Astrocyte of the spinal cord (primary cell): ENCODE data around the gene TOMM20.

Experiments used
- DNase-seq: peaks from one replicate; pipeline ENCODE4 v3.0.0; 2011; ENCODE audit warnings: low read depth, low spot score
- H3K4me3 ChIP-seq: 2 replicates; pipeline ENCODE4 v1.5.1; 2011; ENCODE audit warnings: low read depth, mild to moderate bottlenecking, low read length, moderate library complexity
- CTCF ChIP-seq: IDR thresholded peaks from 2 replicates; pipeline ENCODE4 v1.5.1; 2012; ENCODE audit warnings: low read depth, mild to moderate bottlenecking, low read length, inconsistent platforms
- in situ Hi-C: cut with HindIII; loops from 2 replicates; pipeline ENCODE4 v1.10.0; 2017; ENCODE audit warnings: low sequenced_read_pairs

The TOMM20 gene

GRCh38 chr1:235136111-235136510 lies 7.5 kb upstream of the TOMM20 start:
- TF ChIP-seq CTCF = no peak
- in situ Hi-C loops = no loop called here
- DNase-seq = no peak
- H3K4me3 ChIP-seq = no peak overlapping the region

- no peak for TF ChIP-seq CTCF
- in situ Hi-C loops = no loop called here
- no peak for DNase-seq
- no peak overlapping the region for H3K4me3 ChIP-seq
These were observed 5.5 kb upstream of the TOMM20 start for GRCh38 chr1:235134171-235134570.

GRCh38 chr1:235133086-235133485 lies 4.4 kb upstream of the TOMM20 start:
- in situ Hi-C loops = no loop called here
- TF ChIP-seq CTCF = no peak
- no peak overlapping the region for H3K4me3 ChIP-seq
- no peak for DNase-seq

GRCh38 chr1:235131961-235132360 lies 3.3 kb upstream of the TOMM20 start:
- in situ Hi-C loops = no loop called here
- DNase-seq = no peak
- no peak overlapping the region for H3K4me3 ChIP-seq
- no peak for TF ChIP-seq CTCF

GRCh38 chr1:235130766-235131270 lies 2.2 kb upstream of the TOMM20 start:
- no peak for DNase-seq
- no peak overlapping the region for H3K4me3 ChIP-seq
- in situ Hi-C loops = no loop called here
- TF ChIP-seq CTCF = no peak

- no peak overlapping the region for H3K4me3 ChIP-seq
- in situ Hi-C loops = no loop called here
- DNase-seq = no peak
- no peak for TF ChIP-seq CTCF
These were observed 1.3 kb upstream of the TOMM20 start for GRCh38 chr1:235129774-235130570.
